Ishikawa (cell line): ENCODE data around the gene PNKP.

Experiments
- CEBPB ChIP-seq: IDR thresholded peaks from 2 replicates; pipeline ENCODE4 v1.6.1; 2012
- CREB1 ChIP-seq: IDR thresholded peaks from 2 replicates; pipeline ENCODE4 v1.6.1; 2012; ENCODE audit warnings: low read depth
- EGR1 ChIP-seq: IDR thresholded peaks from 2 replicates; pipeline ENCODE4 v1.6.1; 2012
- REST ChIP-seq: IDR thresholded peaks from 2 replicates; pipeline ENCODE4 v1.6.1; 2012; ENCODE audit warnings: low read depth, mild to moderate bottlenecking
- TAF1 ChIP-seq: IDR thresholded peaks from 2 replicates; pipeline ENCODE4 v1.6.1; 2012; ENCODE audit warnings: low read depth, mild to moderate bottlenecking
- YY1 ChIP-seq: IDR thresholded peaks from 2 replicates; pipeline ENCODE4 v1.6.1; 2012; ENCODE audit warnings: low read depth

- no peak for TF ChIP-seq CEBPB
- TF ChIP-seq EGR1 = no peak
- no peak for TF ChIP-seq TAF1
- no peak for TF ChIP-seq YY1
- TF ChIP-seq CREB1 = no peak
- no peak for TF ChIP-seq REST
Observed at GRCh38 chr19:49888510-49888824, 21.1 kb upstream of the PNKP start.
